GM18861 (cell line): Measurements from ENCODE around the gene SIGLECL1.

Source experiments
- ATAC-seq: cut with Tn5 transposase; IDR thresholded peaks from one replicate; pipeline ENCODE4 v1.9.1; 2021; ENCODE audit not compliant: unreplicated experiment

SIGLECL1 gene

DNA sequence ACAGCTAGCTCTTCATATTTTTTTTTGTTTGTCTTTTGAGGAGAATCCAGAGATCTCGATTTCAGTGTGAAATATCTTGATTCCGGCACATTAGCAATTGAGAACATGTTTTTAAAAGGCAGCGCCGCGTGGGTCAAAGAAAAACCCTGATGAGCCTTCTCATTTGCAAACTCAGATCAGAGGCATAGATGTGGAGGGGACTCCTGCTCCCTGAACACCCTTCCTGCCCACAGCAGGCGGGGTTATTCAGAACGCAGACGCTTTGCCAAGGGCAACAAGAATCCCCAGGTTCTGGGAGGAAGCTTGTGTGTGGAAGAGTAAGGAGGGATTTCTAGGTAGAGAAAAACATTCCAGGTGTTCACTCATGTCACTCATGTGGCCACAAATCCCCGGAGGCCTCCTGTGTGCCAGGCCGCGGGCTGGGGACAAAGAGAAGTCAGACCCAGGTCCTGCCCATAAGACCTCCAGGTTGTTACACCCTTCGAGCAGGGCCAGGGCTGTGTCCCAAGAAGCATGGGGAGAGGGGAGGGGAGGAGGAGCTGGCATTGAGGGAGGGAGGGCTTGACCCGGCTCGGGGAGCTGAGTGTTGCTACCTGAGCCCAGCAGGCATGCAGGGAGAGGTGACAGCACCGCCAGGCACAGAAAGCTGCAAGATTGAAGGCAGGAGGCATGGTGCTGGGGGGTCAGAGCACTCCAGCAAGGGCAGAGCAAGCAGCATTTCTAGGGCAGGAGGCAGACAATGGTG lies 44.7 kb downstream of the SIGLECL1 start:
- no peak for ATAC-seq

DNA sequence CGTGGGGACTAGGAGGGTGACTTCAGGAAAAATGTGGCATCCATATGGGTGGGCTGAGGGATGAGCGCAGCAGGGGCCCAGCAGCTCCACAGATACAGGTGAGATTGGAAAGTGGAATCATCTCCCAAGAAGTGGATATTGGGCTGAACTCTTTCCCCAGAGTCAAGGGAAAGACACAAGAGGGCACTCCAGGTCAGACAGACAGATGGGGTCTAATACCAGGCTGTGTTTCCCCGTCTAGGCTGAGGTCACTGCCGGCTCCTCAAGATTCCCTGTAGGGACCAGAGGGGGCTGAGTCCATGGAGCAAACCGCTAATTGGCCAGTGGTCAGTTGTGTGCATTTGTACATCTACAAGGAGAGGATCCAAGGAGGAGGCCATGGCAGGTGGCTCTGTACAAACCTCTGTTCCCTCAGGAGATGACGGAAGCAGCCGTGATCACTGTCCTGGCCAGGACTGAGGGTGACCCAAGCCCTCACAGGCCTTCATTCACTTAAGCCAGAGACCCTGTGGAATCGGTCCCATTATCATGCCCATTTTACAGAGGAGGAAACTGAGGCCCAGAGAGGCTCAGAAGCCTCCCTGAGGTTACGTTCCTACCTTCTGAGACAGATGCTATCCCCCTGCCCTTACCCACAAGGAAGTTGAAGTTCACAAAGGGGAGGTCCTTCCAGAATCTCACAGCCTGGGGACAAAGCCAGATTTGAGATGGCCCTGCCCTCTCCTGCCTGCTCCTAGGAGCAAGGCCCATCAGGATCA lies 45.6 kb downstream of the SIGLECL1 start:
- no peak for ATAC-seq

DNA sequence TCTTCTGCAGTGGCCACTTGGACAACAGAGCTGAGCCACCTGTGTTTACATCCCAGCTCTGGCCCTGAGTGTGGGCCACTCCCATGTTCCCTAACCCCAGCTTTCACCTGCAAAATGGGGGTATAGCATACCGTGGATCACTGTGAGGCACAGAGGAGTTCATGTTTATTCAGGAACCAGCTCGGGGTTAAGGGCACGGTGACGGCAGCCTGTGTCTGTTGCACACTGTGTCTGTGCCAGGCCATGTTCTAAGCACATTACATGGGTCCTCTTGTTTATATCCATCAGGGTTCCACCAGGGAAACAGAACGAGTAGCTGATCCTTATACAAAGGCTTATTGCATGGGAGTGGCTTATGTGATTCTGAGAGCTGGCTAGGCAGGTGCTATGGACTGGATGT lies 46.5 kb downstream of the SIGLECL1 start:
- no peak for ATAC-seq

DNA sequence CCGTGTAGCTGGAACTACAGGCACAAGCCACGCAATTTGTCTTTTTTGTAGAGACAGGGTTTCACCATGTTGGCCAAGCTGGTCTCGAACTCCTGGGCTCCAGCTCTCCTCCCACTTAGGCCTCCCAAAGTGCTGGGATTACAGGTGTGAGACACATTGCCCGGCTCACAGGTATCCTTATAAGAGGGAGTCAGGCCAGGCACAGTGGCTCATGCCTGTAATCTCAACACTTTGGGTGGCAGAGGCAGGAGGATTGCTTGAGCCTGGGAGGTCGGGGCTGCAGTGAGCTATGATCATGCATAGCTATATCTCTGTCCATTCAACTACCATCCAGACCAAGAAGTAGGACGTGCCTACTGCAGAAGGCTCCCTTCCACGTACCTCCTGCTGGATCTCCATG lies 50.4 kb downstream of the SIGLECL1 start:
- no peak for ATAC-seq

DNA sequence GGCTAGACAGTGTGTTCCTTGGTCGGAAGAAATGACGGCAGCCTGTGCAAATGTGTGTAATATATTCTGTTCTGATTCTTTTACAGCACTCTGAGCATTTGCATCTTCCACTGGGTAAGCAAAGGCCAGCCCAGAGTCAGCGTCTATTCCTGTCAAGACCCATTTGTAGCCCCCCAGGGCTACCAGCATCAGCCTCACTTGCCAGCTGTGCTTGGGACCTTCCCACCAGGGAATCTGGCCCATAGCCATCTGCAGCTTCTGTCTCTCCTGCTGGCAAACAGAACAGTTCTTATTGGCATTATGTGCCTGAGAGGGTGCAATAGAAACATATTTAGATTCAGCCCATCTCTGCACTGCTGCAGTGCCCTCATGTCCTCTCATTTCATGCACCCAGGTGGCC lies 54.6 kb downstream of the SIGLECL1 start:
- ATAC-seq = no peak

DNA sequence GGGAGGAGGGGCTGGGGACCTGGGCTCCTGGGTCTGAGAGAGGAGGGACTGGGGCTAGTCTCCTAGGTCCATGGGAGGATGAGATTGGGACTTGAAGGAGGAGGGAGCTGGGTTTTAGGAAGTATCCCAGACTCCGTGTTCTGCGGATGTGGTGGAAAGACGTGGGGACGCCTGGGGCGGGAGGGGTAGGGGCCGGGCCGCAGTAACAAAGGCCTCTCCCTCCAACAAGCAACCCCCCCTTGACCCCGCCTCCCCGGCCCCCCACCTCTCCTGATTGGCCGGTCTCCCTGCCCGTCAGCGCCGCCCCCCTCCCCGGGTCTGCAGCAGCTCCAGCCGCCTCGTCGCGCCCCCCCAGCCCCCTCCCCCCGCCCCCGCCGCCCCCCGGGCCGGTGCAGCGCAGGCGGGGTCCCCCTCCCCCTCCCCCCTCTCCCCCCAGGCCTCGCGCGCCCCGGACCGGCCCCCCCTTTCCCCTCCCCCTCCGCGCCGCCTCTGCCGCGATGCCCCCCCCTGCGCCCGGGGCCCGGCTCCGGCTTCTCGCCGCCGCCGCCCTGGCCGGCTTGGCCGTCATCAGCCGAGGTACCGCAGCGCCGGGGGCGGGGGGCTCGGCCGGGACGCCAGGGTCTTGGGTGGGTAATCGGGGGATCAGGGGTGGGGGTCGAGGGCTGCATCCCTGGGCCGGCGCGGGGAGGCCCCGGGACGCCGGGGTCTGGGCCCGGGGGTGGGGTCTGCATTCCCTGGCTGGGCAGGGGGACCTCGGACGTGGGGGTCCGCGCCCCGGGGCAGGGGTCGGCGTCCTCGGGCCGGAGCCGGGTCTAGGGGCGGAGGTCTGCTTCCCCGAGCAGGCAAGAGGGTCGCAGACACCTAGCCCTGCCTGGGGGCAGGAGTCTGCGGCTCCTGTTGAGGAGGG lies 60.7 kb downstream of the SIGLECL1 start, which contains the start of gene IGLON5:
TSS of gene IGLON5 (plus strand) at position 294 of the 907 bp plus-strand sequence. CDS start at position 498, 204 bp downstream.
- no peak for ATAC-seq

DNA sequence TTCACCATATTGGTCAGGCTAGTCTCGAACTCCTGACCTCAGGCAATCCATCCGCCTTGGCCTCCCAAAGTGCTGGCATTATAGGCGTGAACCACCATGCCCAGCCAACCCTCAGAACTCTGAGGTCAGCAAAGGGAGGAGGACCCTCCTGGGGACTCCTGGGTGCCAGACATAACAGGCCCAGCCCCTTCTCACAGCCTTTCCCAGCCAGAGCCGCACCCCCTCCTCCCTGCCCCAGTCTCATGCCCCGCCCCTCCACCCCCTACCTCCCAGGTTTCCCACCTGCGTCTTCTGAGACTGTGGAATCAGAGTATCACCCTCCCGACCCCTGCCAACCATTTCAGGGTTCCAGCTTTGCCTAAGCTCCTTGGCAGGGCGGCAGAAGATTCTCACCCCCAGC lies 65.8 kb downstream of the SIGLECL1 start:
- no peak for ATAC-seq

DNA sequence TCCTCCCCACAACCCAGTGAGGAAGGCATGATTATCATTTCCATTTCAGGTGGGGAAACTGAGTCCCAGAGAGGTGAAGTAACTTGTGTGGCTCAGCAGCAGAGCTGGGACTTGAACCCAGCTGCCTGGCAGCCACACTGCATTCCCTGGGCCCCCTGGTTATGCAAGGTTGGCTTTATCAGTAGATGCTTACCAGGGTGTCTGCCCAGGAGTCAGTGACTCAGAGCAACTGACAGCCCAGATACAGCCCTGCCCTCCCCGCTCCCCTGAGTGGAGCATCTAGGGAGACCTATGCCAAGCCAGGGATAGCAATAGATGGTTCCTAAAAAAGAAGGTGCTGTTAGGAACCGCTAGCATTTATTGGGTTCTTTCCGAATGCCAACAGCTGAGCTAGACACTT lies 66.5 kb downstream of the SIGLECL1 start:
- ATAC-seq = no peak

DNA sequence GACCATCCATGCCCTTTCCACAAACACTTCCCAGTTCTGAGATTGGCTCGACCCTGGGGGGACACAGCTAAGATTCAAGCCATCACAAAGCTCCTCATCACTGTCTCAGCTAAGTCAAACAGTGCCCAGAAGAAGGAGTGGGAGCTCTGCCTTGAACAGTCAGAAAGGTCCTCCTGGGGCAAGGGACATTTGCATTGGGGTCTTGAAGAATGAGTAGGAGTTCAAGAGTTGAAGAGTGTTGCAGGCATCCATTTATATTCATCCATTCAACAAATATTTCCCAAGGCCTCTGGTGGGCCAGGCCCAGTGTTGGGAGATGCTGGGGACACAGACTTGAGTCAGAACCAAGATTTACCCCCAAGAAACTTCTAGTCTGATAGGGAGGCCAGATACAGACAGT lies 67.1 kb downstream of the SIGLECL1 start:
- ATAC-seq = no peak
